DOHH2 (cell line): Measurements from ENCODE around the gene TWF2.

ENCODE experiments used
- CTCF ChIP-seq: fragments of 200-600 bp; sonication (generic); IDR thresholded peaks from one replicate; pipeline ENCODE4 v1.5.1; 2014; ENCODE audit warnings: antibody characterized with exemption, mild to moderate bottlenecking, low read depth, low read length; ENCODE audit not compliant: poor library complexity, severe bottlenecking
- EZH2phosphoT487 ChIP-seq: fragments of 200-600 bp; sonication (generic); IDR thresholded peaks from 2 replicates; pipeline ENCODE4 v1.6.1; 2017; ENCODE audit warnings: borderline replicate concordance, mild to moderate bottlenecking, antibody characterized with exemption, low read length, moderate library complexity, mixed read lengths

- TF ChIP-seq CTCF: no peak
- no peak for TF ChIP-seq EZH2phosphoT487
Measured at GRCh38 chr3:52247409-52248164, 8.6 kb upstream of the TWF2 start.
